ENCODE data around the gene NEDD4.

- TF ChIP-seq CTCF (IDR thresholded peaks at IDR 0.05) = no peak
- TF ChIP-seq POLR2A (IDR thresholded peaks at IDR 0.05) = no peak
Observed at GRCh38 chr15:55861115-55861514, 132.3 kb downstream of the NEDD4 start.

Data from upper lobe of left lung (tissue), 4 donors.